WTC11 (cell line): ENCODE results near the gene AK3. TPM values are rescaled to one million over a fixed set of nuclear protein-coding genes. Genes with fewer than 3 reads are reported as not detected.

Experiments used
- ATAC-seq: fragments of 200-7000 bp; cut with Tn5 transposase; 2 replicates; pipeline ENCODE4 v1.10.0; 2021; ENCODE audit warnings: mild to moderate bottlenecking, moderate library complexity
- CTCF ChIA-PET: fragments of 300-600 bp; sonication (Branson Sonifier 250); formaldehyde crosslinking; loops from one replicate; lab custom pipeline; 2021; ENCODE audit warnings: antibody characterized with exemption; lab: Charles Lee
- POLR2A ChIA-PET: fragments of 350-600 bp; sonication (Branson Sonifier 250); formaldehyde crosslinking; loops from one replicate; lab custom pipeline; 2021; ENCODE audit warnings: antibody characterized with exemption; lab: Charles Lee
- DNase-seq: peaks from one replicate; pipeline ENCODE4 v3.0.0; 2021; ENCODE audit warnings: low spot score
- H3K27ac Mint-ChIP-seq: 2 replicates; pipeline ENCODE4 v1.8.0; 2021; ENCODE audit warnings: mixed read lengths
- H3K27me3 Mint-ChIP-seq: 2 replicates; pipeline ENCODE4 v1.8.0; 2021; ENCODE audit warnings: low read depth, mild to moderate bottlenecking, moderate library complexity, mixed read lengths
- H3K36me3 Mint-ChIP-seq: 2 replicates; pipeline ENCODE4 v1.8.0; 2021; ENCODE audit warnings: mixed read lengths
- H3K4me1 Mint-ChIP-seq: 2 replicates; pipeline ENCODE4 v1.8.0; 2022; ENCODE audit warnings: mixed read lengths
- H3K4me3 Mint-ChIP-seq: 2 replicates; pipeline ENCODE4 v1.8.0; 2021; ENCODE audit warnings: mild to moderate bottlenecking, moderate library complexity, mixed read lengths
- H3K9me3 Mint-ChIP-seq: 2 replicates; pipeline ENCODE4 v1.8.0; 2021; ENCODE audit warnings: mixed read lengths
- ATF6 ChIP-seq: sonication (generic); formaldehyde crosslinking; IDR thresholded peaks from 2 replicates; pipeline ENCODE4 v1.8.1; 2023; ENCODE audit warnings: mild to moderate bottlenecking, missing genetic modification reagents
- E2F5 ChIP-seq: sonication (generic); formaldehyde crosslinking; IDR thresholded peaks from 2 replicates; pipeline ENCODE4 v1.8.1; 2022; ENCODE audit warnings: mild to moderate bottlenecking, moderate library complexity, missing genetic modification reagents
- ETV6 ChIP-seq: sonication (generic); formaldehyde crosslinking; IDR thresholded peaks from 2 replicates; pipeline ENCODE4 v1.8.1; 2022; ENCODE audit warnings: mild to moderate bottlenecking, missing genetic modification reagents
- GABPB1 ChIP-seq: sonication (generic); formaldehyde crosslinking; IDR thresholded peaks from 2 replicates; pipeline ENCODE4 v1.8.1; 2023; ENCODE audit warnings: mild to moderate bottlenecking, missing genetic modification reagents
- HMGA2 ChIP-seq: fragments of 250-450 bp; sonication (Bioruptor Pico); IDR thresholded peaks from 2 replicates; pipeline ENCODE4 v1.4.0; 2021; ENCODE audit warnings: mild to moderate bottlenecking, moderate library complexity
- IRF2 ChIP-seq: sonication (generic); formaldehyde crosslinking; IDR thresholded peaks from 2 replicates; pipeline ENCODE4 v1.8.0; 2022; ENCODE audit warnings: low read depth, missing genetic modification reagents, borderline replicate concordance
- KAT7 ChIP-seq: sonication (generic); formaldehyde crosslinking; IDR thresholded peaks from 2 replicates; pipeline ENCODE4 v1.8.1; 2023; ENCODE audit warnings: missing genetic modification reagents, mild to moderate bottlenecking, borderline replicate concordance
- MAX ChIP-seq: sonication (generic); formaldehyde crosslinking; IDR thresholded peaks from 2 replicates; pipeline ENCODE4 v1.8.0; 2022; ENCODE audit warnings: mild to moderate bottlenecking, missing genetic modification reagents
- NFYB ChIP-seq: sonication (generic); formaldehyde crosslinking; conservative IDR thresholded peaks from 2 replicates; pipeline ENCODE4 v1.8.0; 2022; ENCODE audit warnings: low read depth, missing genetic modification reagents
- NR1H2 ChIP-seq: sonication (generic); formaldehyde crosslinking; IDR thresholded peaks from 2 replicates; pipeline ENCODE4 v1.9.0; 2021; ENCODE audit warnings: mild to moderate bottlenecking, moderate library complexity, missing genetic modification reagents
- OVOL2 ChIP-seq: fragments of 250-450 bp; sonication (Bioruptor Pico); IDR thresholded peaks from 2 replicates; pipeline ENCODE4 v1.9.0; 2021; ENCODE audit warnings: mild to moderate bottlenecking, borderline replicate concordance
- PRRX2 ChIP-seq: fragments of 250-450 bp; sonication (Bioruptor Pico); IDR thresholded peaks from 2 replicates; pipeline ENCODE4 v1.8.0; 2021; ENCODE audit warnings: mild to moderate bottlenecking
- RORB ChIP-seq: fragments of 250-450 bp; sonication (Bioruptor Pico); IDR thresholded peaks from 2 replicates; pipeline ENCODE4 v1.9.0; 2021; ENCODE audit warnings: mild to moderate bottlenecking
- TP53 ChIP-seq: sonication (generic); formaldehyde crosslinking; IDR thresholded peaks from 2 replicates; pipeline ENCODE4 v1.8.1; 2023; ENCODE audit warnings: mild to moderate bottlenecking, missing genetic modification reagents
- ZBTB43 ChIP-seq: sonication (generic); formaldehyde crosslinking; IDR thresholded peaks from 2 replicates; pipeline ENCODE4 v1.8.1; 2023; ENCODE audit warnings: mild to moderate bottlenecking, missing genetic modification reagents
- ZNF317 ChIP-seq: sonication (generic); formaldehyde crosslinking; IDR thresholded peaks from 2 replicates; pipeline ENCODE4 v1.8.1; 2023; ENCODE audit warnings: low read depth, mild to moderate bottlenecking, moderate library complexity, missing genetic modification reagents, borderline replicate concordance
- ZNF416 ChIP-seq: fragments of 250-450 bp; sonication (Bioruptor Pico); IDR thresholded peaks from 2 replicates; pipeline ENCODE4 v1.9.0; 2021; ENCODE audit warnings: mild to moderate bottlenecking, inconsistent platforms
- ZNF425 ChIP-seq: fragments of 250-450 bp; sonication (Bioruptor Pico); conservative IDR thresholded peaks from 2 replicates; pipeline ENCODE4 v1.9.0; 2021; ENCODE audit warnings: mild to moderate bottlenecking
- total RNA-seq: library from RNA; stranded (reverse); gene quantifications from 3 replicates; pipeline ENCODE4 v1.2.3, GENCODE V29; 2021

Gene AK3
- total RNA-seq, 1 experiment from 2014 or later = 28.5 TPM

GRCh38 chr9:4663956-4664355 is 77.0 kb downstream of the AK3 start (continued):
- TF ChIP-seq KAT7 (CRISPR knock-in tag) = no peak
- no peak for TF ChIP-seq PRRX2 (CRISPR knock-in tag)
- TF ChIP-seq ZNF425 = no peak

- TF ChIP-seq RORB = no peak
- TF ChIP-seq GABPB1 = 0 out of 2 replicates have a peak, but pooled peaks have one; percentile 34
- Mint-ChIP-seq H3K4me3 (peak overlapping the region; percentile 82), H3K27ac (peak overlapping the region; percentile 51; the same call in 1 of the 2 replicates), H3K9me3 (peaks cover 5% of the 10 kb centered on the region; the same call in 1 of the 2 replicates), H3K4me1 (peaks cover 57% of the 10 kb centered on the region), H3K36me3 (peaks cover 5% of the 10 kb centered on the region), H3K27me3 (no peaks in the 10 kb centered on the region; the same call in 1 of the 2 replicates)
- ATAC-seq = no peak
- DNase-seq = no peak
- ChIA-PET POLR2A (interaction anchor here (3.4 kb wide), 1 partner anchor 16 kb away, joined by 14 read pairs; the partner anchor contains the start of gene CDC37L1), CTCF (interaction anchor here (1.0 to 1.8 kb wide), 4 partner anchors 16 to 276 kb away, joined by 3 to 13 read pairs (median 7); partner anchors contain the start of genes AK3 and CDC37L1)
Observed at GRCh38 chr9:4662989-4663792, 77.8 kb downstream of the AK3 start.

GRCh38 chr9:4662108-4662988 is 78.7 kb downstream of the AK3 start, which contains the start of gene PLPP6:
Gene PLPP6 (plus strand): TSS chr9:4662294. CDS start chr9:4662376, 82 bp downstream.
- peaks cover 5% of the 10 kb centered on the region; the same call in 1 of the 2 replicates for H3K9me3 Mint-ChIP-seq
- DNase-seq (peak; percentile 95), ATAC-seq (peak; percentile 93)
- POLR2A ChIA-PET = interaction anchor here (3.4 kb wide), 1 partner anchor 17 kb away, joined by 14 read pairs; the partner anchor contains the start of gene CDC37L1
- H3K4me3 Mint-ChIP-seq = peak within 1 kb of the TSS; percentile 82
- peak within 1 kb of the TSS; percentile 71 for H3K27ac Mint-ChIP-seq
- peaks cover 62% of the 10 kb centered on the region for H3K4me1 Mint-ChIP-seq
- peaks cover 5% of the 10 kb centered on the region for H3K36me3 Mint-ChIP-seq
- CTCF ChIA-PET = interaction anchor here (0.7 to 1.8 kb wide), 8 partner anchors 14 to 275 kb away, joined by 3 to 13 read pairs (median 4); partner anchors contain the start of genes AK3 and CDC37L1
- no peaks in the 10 kb centered on the region; the same call in 1 of the 2 replicates for H3K27me3 Mint-ChIP-seq
- peak; percentile 84; the same call in 1 of the 2 replicates for TF ChIP-seq ETV6 (CRISPR knock-in tag)
- TF ChIP-seq KAT7 (CRISPR knock-in tag) = peak; percentile 81; the same call in 1 of the 2 replicates
- no peak for TF ChIP-seq HMGA2
- TF ChIP-seq ATF6 (CRISPR knock-in tag) = no peak
- TF ChIP-seq TP53 (CRISPR knock-in tag) = peak; percentile 61; the same call in 1 of the 2 replicates
- no peak; the same call in 1 of the 2 replicates for TF ChIP-seq MAX
- no peak for TF ChIP-seq NR1H2 (CRISPR knock-in tag)
- TF ChIP-seq IRF2 (CRISPR knock-in tag) = no peak
- no peak; the same call in 1 of the 2 replicates for TF ChIP-seq NFYB
- TF ChIP-seq ZNF416 (CRISPR knock-in tag) = peak; percentile 67; the same call in 1 of the 2 replicates
- TF ChIP-seq ZNF317 (CRISPR knock-in tag) = no peak
- peak; percentile 74; the same call in 1 of the 2 replicates for TF ChIP-seq E2F5
- TF ChIP-seq ZBTB43 = peak; percentile 68; the same call in 1 of the 2 replicates
- TF ChIP-seq OVOL2 (CRISPR knock-in tag) = no peak
